ENCODE results near the gene SKP1.

SKP1 gene

GRCh38 chr5:134124289-134125038 is 52.3 kb downstream of the SKP1 start:
- DNase-seq (ENCODE audit: low spot score): no peak
- no peak for TF ChIP-seq CTCF (IDR thresholded peaks at IDR 0.05; ENCODE audit: extremely low read depth, missing control alignments)

GRCh38 chr5:134123360-134123759 is 53.4 kb downstream of the SKP1 start:
- no peak for DNase-seq (ENCODE audit: low spot score)

GRCh38 chr5:134122530-134122929 is 54.2 kb downstream of the SKP1 start:
- no peak for DNase-seq (ENCODE audit: low spot score)
- no peak for TF ChIP-seq CTCF (IDR thresholded peaks at IDR 0.05; ENCODE audit: extremely low read depth, missing control alignments)

More at GRCh38 chr5:134123360-134123759, 53.4 kb downstream of the SKP1 start:
- TF ChIP-seq CTCF (IDR thresholded peaks at IDR 0.05; ENCODE audit: extremely low read depth, missing control alignments): no peak

GRCh38 chr5:134120386-134121138 is 56.2 kb downstream of the SKP1 start:
- no peak for TF ChIP-seq CTCF (IDR thresholded peaks at IDR 0.05; ENCODE audit: extremely low read depth, missing control alignments)
- no peak for DNase-seq (ENCODE audit: low spot score)

- DNase-seq (ENCODE audit: low spot score): no peak
- TF ChIP-seq CTCF (IDR thresholded peaks at IDR 0.05; ENCODE audit: extremely low read depth, missing control alignments): no peak
These were observed 57.0 kb downstream of the SKP1 start for GRCh38 chr5:134119720-134120119.

- DNase-seq (ENCODE audit: low spot score): no peak
- no peak for TF ChIP-seq CTCF (IDR thresholded peaks at IDR 0.05; ENCODE audit: extremely low read depth, missing control alignments)
These were observed 58.4 kb downstream of the SKP1 start for GRCh38 chr5:134118212-134118835.

All from GM20000 (cell line).